ENCODE data around the gene SPINDOC.
"Not testable (repeated sequence)": the region's sequence is repeated elsewhere in the genome, so short reads cannot be mapped to it uniquely, and the experiment has no call there.

The SPINDOC gene, protein sequence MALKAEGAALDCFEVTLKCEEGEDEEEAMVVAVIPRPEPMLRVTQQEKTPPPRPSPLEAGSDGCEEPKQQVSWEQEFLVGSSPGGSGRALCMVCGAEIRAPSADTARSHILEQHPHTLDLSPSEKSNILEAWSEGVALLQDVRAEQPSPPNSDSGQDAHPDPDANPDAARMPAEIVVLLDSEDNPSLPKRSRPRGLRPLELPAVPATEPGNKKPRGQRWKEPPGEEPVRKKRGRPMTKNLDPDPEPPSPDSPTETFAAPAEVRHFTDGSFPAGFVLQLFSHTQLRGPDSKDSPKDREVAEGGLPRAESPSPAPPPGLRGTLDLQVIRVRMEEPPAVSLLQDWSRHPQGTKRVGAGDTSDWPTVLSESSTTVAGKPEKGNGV

DNA sequence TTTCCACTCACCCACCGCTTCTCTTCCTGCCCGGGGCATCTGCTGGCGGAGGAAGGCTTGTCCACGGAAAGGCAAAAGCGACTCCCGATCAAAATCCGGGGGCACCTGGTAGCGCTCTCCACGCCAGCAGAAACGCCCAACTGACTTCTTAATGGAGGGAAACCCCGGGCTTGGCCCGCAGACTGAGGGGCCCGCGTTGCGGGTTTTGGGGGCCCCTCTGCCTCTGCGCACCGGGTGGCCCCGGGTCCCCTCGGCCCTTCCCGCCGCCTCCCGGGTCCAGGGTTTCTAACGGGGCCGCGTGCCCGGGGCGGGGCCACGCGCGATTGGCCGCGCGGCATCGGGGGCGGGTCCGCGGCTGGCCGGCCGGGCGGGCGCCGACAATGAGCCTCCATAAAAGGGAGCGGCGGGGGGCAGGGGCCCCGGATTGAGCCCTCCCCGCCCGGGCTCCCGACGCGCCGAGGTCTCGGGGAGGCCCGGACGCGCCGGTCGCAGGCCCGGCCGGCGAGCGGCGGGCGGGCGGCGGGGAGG, at the start of gene SPINDOC:
Gene SPINDOC (plus strand): TSS at position 422 of the 528 bp plus-strand sequence. CDS start 231 bp downstream, outside the sequence.
- DNase-seq (ENCODE audit: low read depth in 1 of 2, low spot score in 1 of 2): peak; percentile 54 to 55

DNA sequence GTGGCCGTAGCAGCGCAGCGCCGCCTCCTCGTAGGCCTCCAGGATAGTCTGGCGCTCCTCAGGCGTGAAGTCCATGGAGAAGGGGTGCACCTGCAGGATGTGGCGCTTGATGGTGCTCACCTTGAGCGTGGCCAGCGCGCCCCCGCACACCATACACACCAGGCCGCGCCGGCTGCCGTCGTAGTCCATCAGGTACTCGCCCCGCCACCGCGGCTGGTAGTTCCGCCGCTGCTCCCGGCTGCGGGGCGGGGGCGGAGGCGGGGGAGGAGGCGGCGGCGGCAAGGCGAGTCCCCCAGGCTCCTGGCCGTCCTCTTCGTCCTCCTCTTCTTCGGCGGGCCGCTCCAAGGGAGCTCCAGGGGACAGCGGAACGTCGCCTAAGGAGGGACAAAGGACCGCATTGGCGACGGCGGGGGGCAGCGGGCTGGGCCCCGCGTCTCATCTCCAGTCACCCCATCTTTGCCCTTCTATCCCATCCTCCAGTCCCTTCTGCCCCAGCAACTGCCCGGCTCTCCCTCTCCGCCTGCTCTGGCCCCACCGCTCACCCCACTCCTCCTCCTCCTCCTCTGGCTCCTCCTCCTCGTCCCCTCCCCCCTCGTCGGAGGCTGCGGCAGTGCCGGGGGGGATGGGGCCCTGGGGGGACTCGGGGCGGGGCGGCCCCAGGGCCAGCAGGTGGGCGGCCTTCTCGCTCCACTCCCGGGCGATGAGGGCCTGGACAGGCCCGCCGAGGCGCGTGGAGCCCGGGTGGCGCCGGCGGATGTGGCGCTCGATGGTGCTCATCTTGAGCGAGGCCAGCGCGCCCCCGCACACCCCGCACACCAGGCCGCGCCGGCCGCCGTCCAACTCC, 49.5 kb upstream of the SPINDOC start:
- no peak for DNase-seq (ENCODE audit: low read depth in 1 of 2, low spot score in 1 of 2)

DNA sequence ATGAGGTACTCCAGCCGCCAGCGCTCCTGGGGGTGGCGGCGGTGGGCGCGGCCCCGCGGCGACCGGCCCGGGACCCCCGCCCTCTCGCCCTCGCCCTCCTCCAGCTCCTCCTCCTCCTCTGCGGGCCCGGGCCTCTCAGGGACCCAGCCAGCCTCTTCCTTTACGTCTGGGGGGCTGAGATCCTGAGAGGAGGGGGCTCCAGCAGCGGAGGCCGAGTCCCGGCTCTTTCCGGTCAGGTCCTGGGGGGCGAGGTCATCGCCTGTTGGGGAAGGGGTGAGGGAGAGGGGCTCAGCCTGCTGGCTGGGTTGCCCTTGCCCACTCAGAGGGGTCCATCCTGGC, 48.9 kb upstream of the SPINDOC start:
- DNase-seq (ENCODE audit: low read depth in 1 of 2, low spot score in 1 of 2): no peak

DNA sequence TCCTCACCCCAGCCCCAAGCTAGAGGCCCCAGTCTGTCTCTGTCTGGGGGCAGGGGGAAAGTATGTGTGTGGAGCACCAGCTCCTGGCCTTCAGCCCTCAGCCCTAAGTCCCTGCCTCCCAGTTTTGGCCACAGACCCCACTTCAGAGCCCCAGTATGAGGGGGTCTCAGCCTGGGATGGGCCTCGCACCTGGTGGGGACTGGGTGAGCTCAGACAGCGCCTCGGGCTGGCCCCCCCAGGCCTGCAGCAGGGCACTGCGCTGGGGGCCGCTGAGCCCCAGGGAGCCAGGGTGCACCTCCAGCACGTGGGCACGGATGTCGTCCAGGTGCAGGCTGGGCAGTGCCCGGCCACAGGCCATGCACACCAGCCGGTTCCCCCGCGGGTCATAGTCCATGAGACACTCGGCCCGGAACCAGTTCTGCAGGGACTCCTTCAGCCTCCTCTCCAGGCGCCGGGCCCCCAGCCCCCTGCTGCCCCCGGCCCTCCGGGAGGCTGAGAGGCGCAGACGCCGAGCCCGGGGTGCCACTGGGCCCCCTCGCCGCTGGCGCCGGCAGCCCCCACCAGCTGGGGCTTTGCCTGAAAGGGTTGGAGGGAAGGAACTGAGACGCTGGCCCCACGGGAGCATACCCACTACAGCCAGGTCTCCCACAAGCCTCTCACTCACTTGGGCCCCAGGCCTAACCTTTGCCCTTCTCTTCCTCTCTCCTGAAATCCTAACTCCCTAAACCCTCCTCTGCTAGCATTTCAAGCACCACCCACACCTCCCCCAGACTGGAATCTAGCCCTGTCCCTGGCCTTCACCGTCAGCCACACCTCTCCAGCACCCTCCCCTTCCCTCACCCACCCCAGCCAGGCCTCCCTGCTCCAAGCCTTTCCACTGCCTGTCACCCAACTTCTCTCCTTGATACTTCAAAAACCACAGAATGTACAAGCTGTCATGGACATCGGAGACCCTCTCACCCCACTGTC, 48.3 kb upstream of the SPINDOC start:
- no peak for DNase-seq (ENCODE audit: low read depth in 1 of 2, low spot score in 1 of 2)

DNA sequence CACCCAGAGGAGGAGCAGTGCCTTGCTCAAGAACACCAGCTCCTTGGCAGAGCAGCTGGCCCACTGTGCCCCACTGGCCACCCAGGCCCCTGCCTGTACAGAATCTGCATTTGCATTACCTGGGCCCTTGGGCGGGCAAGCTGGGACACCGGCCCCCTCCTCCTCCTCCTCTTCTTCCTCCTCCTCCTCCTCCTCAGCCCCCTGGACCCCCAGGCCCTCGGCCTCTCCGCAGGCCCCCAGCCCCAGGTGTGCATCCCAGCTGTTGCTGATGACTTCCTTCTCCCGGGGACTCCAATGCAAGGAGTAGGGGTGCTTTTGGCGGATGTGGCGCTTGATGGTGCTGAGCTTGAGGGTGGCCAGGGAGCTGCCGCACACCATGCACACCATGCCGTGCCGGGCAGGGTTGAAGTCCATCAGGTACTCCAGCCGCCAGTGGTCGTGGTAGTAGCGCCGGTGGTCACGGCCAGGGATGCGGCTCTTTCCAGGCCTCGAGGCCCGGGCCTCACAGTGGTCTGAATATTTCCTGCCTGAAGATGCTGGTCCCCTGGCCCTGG, 47.5 kb upstream of the SPINDOC start:
- DNase-seq (ENCODE audit: low read depth in 1 of 2, low spot score in 1 of 2): no peak

DNA sequence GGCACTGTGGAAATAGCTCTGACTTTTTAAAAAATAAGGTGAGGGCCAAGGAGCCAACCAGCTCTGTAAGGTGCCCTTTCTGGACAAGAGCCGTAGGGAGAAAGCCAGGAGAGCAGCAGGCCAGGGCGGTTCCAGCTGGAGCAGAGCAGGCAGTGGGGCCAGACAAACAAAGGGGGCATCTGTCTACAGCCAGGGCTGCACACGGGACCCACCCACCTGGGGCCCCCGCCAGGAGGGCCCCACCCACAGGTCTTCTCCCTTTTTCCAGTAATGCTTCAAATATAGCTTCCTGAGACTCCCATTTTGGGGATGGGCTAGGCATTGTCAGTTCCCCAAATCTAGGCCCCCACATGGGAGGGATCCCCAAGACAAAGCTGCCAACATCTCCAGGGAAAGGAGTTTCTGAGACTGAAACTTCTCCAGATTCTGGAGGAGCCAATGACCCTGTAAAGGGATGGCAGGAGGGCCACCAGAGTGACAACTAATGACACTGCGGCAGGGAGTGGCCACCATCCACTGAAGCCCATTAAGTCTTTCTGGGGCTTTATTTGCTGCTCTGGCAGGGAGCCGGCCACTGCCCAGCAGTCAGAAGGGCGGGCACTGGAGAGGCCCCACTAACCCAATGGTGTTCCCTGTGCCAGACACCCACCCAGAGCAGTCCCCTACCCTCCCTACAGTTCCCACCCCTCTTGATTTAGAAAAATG, 46.6 kb upstream of the SPINDOC start:
- no peak for DNase-seq (ENCODE audit: low read depth in 1 of 2, low spot score in 1 of 2)

DNA sequence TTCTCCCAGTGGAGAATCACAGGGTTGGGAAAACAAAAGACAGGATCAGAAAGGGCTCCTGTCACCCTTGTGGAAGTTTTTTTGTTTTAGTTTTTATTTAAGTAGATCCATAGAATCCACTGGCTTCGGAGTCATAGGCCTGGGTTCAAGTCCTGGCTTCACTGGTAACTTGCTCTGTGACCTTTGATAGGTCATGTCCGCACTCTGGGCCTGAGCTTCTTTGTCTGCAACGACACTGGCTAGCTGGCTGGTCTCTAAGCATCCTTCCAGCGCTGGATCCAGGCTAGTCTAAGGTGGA, 46.0 kb upstream of the SPINDOC start:
- DNase-seq (ENCODE audit: low read depth in 1 of 2, low spot score in 1 of 2): no peak

DNA sequence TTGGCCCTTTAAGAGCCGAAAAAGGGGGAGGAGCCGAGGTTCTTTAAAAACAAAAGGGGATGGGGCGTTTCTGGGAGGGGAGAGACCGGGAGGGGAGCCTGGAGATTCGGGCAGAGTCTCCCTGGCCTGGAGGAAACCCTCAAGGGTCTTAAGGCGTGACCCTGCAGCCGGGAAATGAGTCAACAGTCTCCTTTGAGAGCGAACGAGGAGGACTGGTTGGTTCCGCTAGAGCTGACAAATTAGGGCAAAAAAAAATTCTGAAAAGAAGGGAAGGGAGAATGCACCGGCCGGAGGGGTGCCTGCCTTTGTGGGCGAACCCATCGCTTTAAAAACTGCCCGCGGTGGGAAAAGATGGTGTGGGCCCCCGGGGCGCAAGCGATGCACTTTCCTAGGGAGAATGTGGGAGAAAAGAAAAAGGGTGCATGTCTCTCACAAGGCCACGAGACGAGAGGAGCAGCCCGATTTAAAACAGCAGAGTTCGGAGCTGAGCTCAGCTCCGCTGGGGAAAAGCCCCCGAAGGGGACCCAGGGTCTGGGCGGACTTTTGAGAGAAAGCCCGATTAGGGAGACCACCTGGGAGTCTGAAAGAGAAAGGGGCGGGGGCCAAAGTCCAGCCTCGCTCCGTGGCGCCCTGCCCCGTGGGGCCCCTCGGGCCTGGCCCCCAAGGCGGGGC, 45.6 kb upstream of the SPINDOC start:
- DNase-seq (ENCODE audit: low read depth in 1 of 2, low spot score in 1 of 2): no peak

DNA sequence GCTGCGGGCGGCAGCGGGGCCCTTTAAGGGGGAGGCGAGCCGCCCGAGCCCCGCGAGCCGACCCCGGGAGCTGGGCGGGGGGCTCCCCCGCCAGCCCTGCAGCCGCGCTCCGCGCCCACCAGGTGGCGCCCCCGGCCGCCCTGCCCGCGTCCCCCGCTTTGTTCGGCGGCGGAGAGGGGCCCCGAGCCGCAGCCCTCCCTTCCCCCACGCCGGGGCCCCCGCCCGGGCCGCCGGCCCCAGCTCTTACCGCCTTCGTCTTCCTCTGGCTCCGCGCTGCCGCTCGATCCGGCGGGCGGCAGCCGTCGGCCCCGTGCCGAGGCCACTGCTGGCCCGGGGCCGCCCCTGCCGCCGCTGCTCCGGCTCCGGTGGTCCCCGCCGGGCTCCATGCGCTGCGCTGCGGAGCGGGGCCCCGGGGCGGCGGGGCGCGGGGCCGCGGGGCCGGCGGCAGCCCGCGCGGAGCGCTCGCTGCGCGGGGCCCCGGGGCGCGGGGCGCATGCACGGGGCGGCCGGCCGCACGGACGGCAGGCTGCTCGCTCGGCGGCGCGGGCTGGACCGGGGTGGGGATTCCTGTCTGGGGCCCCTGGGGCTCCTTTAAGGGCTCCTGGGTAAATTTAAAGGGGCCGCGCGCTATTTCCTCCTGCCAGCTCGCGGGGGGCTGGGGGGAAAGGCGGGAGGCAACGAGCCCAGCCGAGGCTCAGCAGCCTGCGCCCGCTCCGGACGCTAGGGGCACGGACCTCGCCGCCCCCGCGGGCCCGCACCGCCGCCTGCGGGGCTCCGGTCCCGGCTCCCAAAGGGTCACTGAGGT, 44.8 kb upstream of the SPINDOC start, which contains the start of gene ZFTA:
Gene ZFTA (minus strand): TSS at position 539 of the 805 bp plus-strand sequence. CDS start 153 bp downstream, at position 386.
- DNase-seq (ENCODE audit: low read depth in 1 of 2, low spot score in 1 of 2): peak in 1 of 2 donors; percentile 58

DNA sequence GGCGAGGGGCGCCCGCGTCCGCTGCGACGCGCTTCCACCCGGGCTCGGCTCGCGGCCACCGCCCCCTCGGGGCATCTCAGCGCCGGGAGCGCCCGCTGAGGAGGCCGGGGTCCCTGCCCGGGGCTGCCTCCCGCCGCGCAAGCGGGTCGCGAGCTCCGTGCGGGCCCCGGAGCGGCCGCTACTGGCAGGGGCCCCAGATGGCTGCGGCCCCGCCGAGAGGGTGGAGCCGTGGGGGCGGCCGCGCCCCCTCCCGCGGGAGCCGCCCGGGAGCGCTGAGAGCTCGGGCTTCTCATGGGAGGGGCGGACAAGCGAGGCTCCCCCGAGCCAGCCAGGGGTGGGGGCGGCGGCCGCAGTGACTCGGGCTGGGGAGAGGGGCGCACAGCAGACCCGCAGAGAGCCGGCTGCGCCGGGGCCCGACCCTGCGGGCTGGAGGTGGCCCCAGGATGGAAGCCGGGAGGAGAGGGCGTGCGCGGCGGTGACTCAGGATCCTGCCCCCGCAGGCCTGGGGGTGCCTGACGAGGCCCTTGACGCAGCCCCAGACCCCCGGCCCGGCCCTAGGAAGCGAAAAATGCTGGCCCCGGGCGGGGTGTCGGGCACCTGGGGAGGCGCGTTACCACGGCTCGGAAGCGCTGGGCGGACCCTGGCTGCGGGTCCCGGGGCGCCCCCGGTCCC, 44.1 kb upstream of the SPINDOC start:
- peak in 1 of 2 donors; percentile 16 for DNase-seq (ENCODE audit: low read depth in 1 of 2, low spot score in 1 of 2)

DNA sequence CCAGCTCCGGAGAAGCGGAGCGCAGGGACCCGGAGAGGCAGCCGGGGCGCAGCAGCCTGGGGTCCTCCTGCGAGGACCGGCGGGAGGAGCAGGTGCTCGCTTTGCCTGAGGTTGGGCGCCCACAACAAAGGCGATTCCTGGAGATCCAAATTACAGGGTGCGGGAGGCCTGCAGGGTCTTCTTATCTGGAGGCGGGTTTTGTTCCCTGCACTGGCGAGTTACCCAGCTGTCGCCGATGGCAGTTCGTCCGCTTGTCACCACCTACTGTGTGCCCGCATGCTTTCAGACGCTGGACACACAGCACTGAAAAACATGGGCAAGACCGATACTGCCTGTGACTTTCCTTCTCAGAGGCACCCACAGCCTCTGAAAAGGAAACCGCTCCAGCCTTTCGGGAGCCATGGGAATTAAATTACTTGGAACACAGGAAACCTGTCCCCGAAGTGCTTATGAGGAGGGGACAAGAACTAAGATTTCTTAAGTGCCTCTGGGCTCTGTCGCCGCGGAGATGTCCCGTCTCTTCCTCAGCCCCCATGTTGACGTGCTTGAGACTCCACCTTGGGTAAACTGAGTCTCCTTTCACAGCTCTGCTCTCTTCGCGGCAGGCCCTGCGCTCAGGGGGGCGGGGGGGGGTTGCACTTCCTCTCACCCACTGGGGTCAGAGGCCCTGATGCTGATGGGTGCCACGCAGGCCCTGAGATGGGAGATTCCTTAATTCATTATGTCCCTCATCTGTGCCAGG, 43.4 kb upstream of the SPINDOC start:
- DNase-seq (ENCODE audit: low read depth in 1 of 2, low spot score in 1 of 2): no peak

DNA sequence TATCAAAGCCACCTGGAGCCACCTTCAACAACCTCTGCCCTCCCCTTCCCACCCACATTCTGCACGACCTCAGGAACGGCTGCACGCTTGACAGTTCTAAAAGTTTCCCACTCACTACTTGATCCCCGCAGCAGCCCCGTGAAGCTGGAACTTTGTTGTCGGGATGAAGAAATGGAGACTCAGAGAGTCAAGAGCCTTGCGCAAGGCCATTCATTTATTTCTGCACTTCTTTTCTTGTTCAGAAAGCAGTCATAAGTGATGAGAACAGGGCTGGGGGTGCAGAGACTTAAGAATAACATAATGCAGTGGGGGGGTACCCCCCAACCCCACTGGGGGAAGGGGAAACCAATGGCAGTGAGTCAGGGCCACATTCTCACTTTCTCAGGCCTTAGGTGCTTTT, 42.5 kb upstream of the SPINDOC start:
- no peak for DNase-seq (ENCODE audit: low read depth in 1 of 2, low spot score in 1 of 2)

DNA sequence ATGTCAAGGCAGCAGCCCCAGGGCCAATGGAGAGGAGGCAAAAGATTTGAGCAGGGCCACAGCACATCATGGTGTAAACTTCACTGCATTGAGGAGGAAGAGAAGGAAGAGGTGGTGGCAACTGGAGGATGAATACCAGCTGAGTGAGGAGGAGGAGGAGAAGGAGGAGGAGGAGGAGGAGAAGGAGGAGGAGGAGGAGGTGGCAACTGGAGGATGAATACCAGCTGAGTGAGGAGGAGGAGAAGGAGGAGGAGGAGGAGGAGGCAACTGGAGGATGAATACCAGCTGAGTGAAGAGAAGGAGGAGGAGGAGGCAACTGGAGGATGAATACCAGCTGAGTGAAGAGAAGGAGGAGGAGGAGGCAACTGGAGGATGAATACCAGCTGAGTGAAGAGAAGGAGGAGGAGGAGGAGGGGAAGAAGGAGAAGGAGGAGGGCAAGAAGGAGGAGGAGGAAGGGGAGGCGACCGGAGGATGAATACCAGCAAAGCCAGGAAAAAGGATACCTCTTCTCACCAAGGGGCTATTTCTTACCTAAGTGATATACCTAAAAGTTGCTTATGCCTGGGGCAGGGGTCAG, 41.4 kb upstream of the SPINDOC start:
- not testable (repeated sequence) for DNase-seq (ENCODE audit: low read depth in 1 of 2, low spot score in 1 of 2)

DNA sequence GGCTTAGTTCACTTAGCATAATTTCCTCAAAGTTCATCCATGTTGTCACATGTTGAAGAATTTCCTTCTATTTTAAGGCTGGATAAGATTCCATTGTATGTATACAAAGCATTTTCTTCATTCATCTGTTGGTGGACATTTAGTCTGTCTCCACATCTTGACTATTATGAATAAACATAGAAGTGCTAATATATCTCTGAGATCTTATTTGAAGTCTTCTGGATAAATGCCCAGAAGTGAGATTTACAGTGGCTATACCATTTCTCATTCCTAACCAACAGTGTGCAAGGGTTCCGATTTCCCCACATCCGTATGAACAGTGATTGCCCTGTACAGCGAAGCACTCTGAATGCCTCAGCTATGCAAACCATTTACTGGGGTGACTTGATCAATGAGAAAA, 38.1 kb upstream of the SPINDOC start:
- DNase-seq (ENCODE audit: low read depth in 1 of 2, low spot score in 1 of 2): no peak

DNA sequence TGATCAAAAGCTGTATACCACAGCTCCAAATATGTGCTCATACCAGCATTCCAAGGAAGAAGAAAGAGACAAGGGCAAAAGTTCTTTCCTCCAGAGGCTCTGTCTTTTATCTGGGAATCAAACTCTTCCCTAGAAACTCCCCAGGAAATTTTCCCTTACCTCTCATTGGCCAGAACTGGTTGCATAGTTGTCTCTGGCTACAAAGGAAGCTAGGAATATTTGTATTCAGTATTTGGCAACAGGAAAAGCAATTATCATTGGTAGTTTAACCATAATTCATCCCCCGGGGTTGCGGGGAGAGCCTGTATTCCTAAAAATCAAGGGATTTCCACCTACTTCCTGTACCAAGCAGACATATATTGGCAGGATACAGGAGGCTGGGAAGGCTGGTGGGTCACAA, 34.2 kb upstream of the SPINDOC start:
- DNase-seq (ENCODE audit: low read depth in 1 of 2, low spot score in 1 of 2): no peak

DNA sequence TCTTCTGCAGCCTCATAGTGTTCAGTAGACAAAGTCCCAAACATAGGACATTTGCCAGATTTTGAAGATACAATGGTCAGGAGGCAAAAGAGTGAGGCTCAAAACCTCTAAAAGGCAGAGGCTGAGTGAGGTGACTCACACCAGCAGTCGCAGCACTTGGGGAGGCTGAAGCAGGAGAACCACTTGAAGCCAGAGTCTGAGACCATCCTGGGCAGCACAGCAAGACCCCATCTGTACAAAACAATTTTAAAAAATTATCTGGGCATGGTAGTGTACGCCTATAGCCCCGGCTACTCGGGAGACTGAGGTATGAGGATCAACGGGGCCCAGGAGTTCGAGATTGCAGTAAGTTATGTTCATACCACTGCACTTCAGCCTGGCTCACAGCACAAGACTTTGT, 30.5 kb upstream of the SPINDOC start:
- no peak for DNase-seq (ENCODE audit: low read depth in 1 of 2, low spot score in 1 of 2)

DNA sequence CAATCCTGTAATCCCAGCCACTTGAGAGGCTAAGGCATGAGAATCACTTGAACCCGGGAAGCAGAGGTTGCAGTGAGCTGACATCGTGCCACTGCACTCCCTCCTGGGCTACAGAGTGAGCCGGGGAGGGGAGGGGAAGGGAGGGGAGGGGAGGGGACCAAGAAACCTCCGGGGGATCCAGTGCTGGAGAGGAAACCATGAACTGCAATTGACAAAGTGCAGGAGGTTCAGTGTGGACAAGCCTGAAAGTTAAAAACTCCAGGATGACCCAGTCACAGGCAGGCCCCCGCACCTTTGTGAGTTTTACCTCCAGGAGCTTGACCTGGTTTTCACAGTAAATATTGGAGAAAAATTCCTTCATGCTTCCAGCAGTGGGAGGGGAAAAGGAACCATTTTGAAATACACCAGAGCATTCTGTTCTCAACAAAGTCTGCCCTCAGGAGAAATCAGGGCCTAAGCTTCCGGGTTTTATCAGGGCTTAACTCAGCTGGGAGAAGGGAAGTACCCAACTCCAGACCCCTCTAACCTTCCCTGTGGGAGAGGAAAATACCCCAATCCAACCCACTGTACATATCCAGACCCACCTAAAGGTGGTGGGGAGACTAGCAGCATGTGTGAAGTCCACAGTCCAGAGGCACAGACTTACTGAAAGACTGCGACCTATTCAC, 29.2 kb upstream of the SPINDOC start:
- no peak for DNase-seq (ENCODE audit: low read depth in 1 of 2, low spot score in 1 of 2)

Measured in stimulated activated CD4-positive, alpha-beta T cell treated with anti-CD3 and anti-CD28 coated beads, Interleukin-15, amount 100 ng/mL, for 1 hour (primary cell).